HG03066 (cell line): Measurements from ENCODE around the gene LKAAEAR1.

Experiments
- ATAC-seq: cut with Tn5 transposase; IDR thresholded peaks from one replicate; pipeline ENCODE4 v1.9.1; 2021; ENCODE audit warnings: low read depth; ENCODE audit not compliant: unreplicated experiment

LKAAEAR1 gene

DNA sequence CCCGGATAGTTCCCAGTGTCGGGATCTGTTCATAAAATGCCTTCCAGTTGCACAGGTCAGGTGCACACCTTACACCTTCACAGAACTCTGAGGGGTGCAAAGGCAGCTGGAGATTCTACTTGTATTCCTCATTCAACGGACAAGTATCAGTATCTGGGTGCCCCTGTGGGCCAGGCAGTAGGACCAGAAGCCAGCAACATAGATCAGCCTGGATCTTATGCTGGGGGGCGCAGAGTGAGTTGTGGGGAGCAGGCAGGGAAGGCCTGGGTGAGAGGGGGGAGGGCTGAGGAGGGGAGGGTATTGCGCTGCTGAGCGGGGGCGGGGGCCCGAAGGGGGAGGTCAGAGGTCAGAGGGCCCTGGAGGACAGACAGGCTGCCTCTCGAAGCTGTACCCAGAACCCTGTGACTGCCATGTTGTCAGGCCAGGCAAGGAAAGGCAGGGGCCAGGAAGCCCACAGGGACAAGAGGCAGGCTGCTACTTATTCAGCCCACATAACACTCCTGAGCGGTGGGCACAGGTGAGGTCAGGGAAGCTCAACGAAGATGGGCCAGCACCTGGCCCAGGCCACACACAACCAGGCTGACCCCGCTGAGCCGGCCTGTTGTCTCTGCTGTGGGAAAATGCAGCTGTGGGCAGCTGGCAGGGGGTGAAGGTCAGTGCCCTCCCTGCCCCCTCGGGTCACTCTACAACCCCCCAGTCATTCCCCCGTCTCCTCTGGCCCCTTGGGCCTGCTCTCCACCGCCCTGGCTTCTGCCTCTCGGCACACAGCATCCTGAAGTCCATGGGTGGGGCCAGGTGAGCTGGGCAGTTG lies 3.2 kb downstream of the LKAAEAR1 start:
- ATAC-seq, result no peak

DNA sequence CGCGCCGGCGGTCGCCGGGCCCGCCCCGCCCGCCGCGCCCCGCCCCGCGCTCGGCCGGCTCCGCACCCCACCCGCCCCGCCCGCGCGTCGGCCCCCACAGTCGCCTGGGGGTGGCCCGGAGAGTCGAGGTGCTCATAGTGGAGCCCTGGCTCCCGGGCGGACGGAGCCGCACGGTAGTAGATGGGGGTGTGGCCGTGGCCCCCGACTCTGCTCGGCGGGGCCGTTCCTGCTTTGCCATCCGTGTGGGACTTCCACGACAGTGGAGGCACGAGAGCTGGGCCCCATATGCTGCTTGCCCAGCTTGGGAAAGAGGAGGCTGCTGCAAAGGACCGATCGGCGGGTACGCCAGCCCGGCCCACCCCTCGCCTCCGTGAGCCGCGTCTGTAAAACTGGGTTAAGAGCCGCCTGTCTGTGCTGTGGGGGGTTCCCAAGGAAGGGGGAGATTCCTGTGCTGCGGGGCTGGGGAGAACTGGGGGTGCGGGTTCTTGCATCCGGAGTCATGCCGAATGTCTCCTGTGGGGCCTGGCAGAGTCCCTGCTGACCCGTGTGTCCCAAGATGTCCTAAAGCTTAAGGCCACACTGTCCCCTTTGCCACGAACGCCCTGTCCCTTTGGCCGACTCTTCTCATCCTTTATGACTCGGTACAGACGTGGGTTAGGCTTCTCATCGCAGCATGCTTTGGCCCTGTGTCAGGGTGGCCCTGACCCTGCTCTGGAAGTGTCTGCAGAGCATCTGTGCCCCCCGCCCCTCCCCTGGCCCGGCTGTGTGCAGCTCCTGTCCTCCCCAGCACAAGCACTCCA lies 4.0 kb downstream of the LKAAEAR1 start, which contains the start of gene OPRL1:
OPRL1 (plus strand) TSS at position 70 of the 800 bp plus-strand sequence. CDS start 12,639 bp downstream, outside the sequence.
- no peak for ATAC-seq

DNA sequence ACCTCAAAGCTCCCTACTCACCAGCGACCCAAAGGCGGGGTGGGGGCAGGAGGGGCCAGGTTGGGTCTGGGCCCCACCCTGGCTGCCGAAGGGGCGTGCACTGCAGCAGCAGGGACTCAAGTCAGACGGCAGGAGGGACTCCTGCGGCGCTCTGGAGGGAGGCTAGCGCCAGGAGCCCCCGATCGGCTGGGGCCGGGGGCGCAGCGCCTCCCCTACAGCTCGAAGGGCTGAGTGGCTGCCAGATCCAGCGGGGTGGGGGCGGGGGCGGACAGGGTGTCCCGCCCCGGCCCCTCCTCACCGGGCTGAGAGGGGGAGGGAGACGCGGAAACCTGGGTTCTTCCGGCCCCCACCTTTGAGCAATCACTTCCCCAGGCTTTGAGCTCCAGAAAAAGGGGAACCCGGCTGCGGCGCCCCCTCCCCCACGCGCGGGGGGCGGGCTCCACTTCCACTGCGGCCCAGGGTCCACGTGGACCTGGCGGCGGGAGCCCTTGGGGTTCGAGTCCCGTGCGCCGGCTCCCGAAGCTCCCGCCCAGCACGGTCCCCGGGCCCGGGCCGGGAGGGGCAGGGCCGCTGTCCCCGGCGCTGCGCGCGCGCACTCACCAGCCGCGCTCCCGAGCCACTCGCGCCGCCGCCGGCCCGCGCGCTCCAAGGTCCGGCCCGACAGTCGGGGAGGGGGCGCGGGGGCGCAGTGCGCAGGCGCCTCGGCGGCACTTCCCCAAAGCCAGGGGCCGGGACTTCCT lies 4.8 kb downstream of the LKAAEAR1 start, which contains the start of gene RGS19:
RGS19 (minus strand) TSS at position 246 of the 740 bp plus-strand sequence. CDS start 2,632 bp downstream, outside the sequence.
- no peak for ATAC-seq

DNA sequence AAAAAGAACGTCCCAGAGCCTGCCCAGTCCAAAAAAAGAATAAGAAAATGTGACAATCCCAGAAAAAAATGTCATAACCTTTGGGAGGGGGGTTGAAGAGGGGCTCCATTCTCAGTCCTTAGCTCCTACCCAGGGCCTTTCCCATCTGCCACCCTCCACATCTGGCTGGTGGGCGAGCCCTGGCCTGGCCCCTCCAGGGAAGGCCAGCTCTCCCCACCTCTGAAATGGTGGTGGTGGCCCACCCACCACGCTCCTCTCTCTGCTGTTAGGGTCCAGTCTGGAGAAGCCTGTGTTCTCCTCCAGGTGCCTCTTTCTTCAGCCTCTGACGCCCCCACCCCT lies 5.3 kb downstream of the LKAAEAR1 start:
- ATAC-seq, result no peak

DNA sequence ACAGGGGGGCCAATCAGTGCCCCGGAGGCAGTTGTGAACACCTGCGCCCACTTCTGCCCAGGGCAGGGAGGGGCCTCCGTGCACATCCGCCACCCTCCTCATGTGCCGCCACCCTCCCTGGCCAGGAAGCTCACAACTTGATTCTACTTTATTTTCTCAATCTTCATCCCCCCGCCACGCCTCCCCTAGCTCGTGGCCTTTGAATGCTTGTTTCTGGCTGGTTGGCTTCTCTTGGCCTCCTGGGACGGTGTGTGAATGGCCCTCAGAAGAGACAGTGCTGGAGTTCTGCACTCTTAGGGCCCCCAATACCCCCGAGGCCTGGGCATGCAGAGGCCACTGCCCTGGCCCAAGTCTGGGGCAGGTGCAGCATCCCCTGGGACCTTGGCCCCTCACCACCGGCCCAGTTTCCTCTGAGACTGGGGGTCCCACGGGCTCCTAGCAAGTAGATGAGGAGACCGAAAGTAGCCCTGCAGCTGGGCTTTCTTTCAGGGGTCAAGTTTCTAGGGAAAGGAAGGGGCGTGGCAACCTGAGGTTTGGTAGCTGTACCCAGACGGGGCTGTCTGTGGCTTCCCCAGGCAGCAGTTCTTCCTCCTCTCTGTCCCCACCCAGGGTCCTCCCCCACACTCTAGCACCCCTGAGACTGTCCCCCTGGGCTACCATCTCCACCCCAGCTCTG lies 6.2 kb downstream of the LKAAEAR1 start:
- no peak for ATAC-seq

DNA sequence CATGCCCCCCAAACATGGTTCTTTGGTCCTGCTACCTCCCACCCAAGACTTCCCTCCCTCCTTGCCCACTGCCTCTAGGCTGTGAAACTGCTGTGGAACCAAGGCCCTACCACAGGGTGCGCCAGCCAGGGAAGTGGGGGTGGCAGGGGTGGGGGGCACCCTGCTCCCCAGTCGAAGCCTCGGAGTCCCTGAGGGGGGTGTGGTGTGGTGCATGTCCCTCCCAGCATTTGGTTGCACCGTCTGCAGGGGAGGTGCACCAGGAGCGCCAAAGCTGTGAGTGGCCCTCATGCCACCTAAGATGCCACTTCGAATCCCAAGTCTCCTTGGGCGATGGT lies 6.7 kb downstream of the LKAAEAR1 start:
- no peak for ATAC-seq

DNA sequence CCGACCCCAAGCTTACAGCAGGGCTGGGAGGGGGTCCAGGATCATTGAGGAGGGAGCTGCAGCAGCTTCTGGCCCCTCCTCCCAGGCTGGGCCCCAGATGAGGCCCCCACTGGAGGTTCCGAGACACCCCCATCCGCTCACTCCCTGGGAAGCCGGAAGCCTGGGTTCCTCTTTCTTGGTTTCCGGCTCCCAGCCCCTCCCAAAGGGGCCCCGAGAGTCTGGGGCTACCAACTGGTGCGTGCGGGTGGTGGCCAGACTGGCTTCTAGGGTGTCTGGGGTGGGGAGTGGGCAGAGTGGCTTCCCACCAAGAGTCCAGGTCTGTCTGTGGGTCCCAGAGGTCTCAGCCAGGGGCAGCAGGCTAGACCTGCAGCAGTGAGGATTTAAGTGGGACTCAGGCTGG lies 7.1 kb downstream of the LKAAEAR1 start:
- ATAC-seq, result no peak

DNA sequence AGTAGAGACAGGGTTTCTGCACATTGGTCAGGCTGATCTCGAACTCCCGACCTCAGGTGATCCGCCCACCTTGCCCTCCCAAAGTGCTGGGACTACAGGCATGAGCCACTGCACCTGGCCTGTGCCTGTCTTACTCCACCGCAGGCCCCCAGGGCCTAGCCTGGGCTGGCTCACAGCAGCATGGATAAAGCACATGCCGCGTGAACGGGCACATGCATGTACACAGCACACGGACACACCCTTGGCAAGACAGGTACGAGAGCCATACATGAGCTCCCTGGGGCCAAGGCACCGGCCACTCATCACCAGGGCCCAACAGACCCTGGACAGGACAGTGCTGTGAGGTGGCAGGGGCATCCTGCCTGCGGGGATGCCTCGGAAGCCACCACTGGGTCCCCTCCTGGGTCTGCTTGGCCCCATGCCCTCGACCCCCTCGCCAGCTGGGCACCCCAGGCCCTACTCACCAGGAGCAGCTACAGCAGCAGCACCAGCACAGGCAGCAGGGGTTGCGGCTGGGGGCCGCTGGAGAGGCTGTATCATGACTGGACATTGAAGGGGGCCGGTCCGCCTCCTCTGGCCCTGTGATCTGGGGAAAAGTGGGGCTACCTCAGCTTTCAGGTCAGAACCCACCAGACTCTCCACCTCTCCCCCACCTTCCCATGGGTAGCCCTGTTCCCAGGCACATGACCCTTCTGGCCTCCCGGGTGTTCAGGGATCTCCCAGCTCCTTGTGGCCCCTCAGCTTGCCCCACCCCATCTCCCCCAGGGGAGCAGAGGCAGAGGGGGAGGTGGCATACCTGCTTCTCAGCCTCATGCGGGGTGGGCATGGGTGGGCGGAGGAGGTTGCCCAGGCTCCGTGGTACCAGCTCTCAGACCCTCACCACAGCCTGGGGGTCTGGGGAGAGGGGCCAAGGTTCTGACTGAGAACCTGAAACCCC lies 7.9 kb downstream of the LKAAEAR1 start:
- no peak for ATAC-seq

DNA sequence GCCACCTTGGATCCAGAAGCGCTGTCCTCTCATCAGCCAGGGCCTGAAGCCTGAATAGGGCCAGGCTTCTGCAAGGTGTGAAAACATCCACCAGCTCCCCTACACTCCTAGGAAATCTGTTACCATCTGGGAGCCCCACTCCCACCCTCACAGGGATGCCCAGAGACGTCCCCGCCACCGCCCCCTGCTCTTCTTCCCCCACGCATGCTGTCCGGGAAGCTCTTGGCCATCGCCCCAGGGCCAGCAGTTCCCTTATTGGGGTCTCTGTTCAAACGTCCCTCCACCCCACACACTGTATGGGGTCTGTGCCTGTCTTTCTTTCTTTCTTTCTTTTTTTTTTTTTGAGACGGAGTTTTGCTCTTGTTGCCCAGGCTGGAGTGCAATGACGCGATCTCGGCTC lies 8.6 kb downstream of the LKAAEAR1 start:
- ATAC-seq, result no peak

DNA sequence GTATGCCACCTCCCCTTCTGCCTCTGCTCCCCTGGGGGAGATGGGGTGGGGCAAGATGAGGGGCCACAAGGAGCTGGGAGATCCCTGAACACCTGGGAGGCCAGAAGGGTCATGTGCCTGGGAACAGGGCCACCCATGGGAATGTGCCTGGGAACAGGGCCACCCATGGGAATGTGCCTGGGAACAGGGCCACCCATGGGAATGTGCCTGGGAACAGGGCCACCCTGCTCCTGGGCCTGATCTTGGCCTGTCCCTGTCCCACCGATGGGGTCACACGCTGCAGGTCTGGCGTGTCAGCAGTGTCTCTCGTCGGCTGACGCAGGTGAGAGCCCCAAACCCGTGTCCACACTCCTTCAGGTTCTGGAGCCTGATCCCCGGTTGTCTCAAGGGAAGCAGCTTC lies 9.2 kb downstream of the LKAAEAR1 start:
- ATAC-seq, result no peak

DNA sequence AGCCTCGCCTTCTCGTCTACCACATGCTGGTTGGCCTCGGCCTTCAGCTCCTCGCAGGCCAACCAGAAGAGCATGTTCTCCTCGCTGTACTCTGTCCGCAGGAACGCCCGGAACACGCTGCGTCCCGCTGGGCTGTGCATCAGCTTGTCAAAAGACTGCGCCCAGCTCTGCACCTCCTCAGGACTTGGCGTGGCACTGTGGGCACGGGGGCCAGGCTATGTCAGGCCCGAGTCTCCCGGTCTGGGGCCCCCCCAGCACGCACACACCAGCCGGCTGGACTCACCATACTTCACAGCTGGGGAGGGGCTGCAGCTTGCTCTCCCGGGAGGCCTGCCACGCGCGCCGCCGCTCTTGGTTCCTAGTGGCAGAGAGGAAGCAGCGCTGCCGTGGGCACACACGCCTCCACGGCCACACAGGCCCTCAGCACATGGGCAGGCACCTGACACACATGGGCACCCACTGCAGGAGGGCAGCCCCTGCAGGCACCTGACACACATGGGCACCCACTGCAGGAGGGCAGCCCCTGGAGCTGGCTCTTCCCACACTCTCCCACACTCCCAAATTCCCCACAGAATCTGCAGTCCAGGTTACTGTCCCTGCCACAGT lies 9.9 kb downstream of the LKAAEAR1 start:
- ATAC-seq, result no peak

DNA sequence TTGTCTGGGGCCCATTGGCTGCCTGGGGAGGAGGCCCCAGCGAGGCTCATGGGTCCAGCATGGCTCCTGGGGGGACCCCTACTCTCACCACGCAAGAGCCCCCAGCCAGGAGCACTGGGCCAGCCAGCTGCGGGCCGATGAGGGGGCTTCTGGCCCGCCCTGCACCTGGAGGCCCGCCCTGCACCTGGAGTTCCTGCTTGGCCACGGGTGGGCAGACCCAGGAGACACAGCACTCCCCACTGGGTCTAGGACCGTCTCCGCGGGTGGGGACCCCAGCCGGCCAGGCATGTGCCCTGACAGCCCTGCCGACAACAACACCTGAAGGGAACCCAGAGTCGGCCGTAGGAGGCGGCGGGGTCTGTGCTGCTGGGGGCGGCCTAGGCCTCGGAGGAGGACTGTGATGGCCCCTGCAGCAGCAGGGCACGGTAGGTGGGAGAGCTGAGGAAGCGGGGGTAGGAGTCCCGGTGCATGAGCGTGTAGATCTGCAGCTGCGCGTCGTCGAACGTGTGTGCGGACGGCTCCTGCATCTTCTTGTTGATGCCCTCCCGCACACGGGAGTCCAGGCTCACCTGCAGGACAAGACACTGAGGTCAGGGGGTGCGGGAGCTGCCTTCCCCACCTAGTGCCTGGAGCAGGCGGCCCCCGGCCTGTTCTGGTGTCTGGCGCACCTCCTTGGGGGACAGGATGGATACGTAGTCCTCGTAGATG lies 10.6 kb downstream of the LKAAEAR1 start:
- no peak for ATAC-seq

DNA sequence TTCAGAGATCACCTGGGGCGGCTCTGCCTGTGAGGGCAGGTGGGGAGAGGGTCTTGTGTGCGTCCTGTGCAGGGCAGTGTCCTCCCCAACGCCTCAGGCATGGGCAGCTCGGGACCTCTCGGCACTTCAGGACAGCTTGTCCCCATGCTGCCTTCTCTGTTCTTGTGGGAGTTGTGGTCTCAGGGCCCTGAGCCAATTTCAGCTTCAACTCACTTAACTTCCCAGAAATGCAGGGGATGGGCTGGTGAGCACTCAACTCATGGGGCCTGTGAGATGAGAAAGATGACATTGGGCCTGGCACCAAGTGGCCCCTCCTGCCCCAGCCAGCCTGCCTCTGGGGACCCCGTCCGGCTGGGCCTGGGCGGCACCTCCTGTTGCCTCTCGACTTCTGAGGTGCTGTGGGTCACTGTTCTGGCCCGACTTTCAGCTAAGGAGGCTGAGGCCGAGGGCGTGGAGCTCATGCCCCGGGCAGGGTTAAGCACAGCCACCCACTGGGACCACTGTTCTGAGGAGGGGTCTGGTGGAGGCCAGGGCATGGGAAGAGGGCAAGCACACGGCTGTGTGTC lies 11.6 kb downstream of the LKAAEAR1 start:
- no peak for ATAC-seq

DNA sequence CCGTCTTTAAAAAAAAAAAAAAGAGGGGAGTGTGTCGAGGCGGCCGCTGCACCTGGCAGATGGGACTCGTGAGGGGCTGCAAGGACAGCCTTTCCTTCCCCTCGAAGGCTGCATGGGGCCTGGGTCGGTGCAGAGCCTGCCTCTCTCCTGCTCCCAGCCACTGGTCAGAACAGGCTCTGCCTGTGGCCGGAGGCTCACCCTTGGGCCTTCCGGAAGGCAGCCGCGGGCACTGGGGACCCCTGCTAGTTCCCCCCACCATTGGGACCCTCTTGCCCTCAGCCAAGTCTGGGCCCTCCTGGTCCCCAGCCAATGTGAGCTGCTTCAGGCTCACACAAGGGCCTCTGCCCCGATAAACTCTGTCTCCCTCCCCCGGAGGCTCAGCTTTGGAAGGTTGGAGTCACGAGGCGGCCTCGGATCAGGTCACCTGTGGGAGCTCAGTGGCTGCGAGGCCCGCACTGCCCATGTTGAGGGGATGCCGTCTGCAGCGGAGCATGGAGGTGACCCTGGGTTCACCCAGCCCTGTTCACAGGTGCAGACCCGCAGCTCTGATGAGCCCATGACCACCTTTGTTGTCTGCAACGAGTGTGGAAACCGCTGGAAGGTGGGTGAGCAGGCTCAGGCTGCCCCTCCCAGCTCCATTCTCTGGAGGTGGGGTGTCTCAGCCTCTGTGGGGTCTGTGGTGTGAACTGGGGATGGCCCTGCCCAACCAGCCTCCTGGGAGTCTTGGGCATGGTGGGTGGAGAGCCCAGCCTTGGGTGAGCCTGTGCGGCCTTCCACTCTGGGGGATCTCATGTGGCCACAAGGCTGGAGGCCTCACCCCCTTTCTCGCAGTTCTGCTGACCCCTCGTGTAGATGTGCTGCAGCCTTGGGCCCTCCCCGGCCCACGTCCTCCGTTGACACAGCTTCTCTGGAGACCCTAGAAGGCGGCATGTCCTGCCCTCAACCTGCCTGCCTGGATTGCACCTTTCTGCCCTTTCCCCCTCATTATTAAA lies 12.6 kb downstream of the LKAAEAR1 start:
- no peak for ATAC-seq

DNA sequence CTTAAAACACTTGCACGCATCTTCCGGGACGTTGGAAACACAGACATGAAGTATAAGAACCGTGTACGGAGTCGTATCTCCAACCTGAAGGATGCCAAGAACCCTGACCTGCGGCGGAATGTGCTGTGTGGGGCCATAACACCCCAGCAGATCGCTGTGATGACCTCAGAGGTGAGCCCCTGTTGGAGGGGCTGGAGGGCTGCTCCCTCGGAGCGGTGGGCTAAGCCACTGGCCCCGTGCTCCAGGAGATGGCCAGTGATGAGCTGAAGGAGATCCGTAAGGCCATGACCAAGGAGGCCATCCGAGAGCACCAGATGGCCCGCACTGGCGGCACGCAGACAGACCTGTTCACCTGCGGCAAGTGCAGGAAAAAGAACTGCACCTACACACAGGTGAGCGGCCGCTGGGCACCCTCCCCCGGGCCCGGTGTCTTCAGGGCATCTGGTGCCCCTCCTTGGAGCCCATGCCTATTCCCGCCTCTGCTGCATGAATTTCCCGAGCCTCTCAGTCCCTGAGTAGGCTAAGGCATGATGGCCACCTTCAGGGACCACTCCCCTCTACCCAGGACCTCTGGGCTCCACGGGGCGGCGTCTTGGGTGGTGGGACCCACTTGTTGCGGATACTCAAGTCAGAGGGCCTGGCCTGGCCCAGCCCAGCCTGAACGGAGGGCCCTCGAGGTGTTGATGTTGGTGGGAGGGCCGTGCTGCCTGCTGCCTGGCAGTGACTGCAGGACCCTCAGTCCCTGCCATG lies 13.8 kb downstream of the LKAAEAR1 start:
- ATAC-seq, result no peak

DNA sequence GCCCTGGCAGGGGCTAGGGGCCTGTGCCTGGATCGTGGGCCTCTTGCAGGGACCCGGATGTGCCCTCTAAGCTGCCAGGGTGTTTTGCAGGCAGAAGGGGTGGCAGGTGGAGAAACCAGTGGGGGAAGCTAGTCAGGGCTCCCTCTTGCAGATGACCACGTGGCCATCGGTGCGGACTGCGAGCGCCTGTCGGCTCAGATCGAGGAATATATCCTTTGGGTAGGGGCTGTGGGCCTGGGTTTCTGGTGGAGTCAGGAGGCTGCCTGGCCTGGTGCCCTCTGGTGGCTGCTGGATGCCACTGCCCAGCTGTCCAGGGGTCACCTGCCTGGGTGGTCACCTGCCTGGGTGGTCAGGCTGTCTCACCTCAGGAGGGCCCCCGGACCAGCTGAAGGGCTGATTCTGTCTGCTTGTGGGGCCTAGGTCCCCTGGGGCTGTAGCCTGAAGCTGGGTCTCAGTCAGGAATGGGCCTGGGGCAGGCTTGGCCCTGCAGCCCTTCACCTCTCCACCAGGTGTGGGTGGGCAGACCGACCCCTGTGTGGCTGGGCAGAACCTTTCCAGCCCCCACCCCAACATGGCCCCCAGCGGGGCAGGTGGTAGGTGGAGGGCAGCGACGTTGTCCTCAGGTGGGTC lies 14.5 kb downstream of the LKAAEAR1 start:
- no peak for ATAC-seq
